Dedifferentiated amniotic fluid mesenchymal stem cell (primary cell): ENCODE results near the gene CYP2J2.
"Not testable (repeated sequence)": the region's sequence is repeated elsewhere in the genome, so short reads cannot be mapped to it uniquely, and the experiment has no call there.

ENCODE experiments used
- DNase-seq: peaks from one replicate; pipeline ENCODE4 v3.0.0-alpha.2; 2016; ENCODE audit errors: extremely low spot score

CYP2J2 gene

GRCh38 chr1:59866462-59866861, 60.1 kb downstream of the CYP2J2 start:
- DNase-seq = no peak

- no peak for DNase-seq
Measured at GRCh38 chr1:59857679-59858354, 68.8 kb downstream of the CYP2J2 start.

- no peak for DNase-seq
Measured at GRCh38 chr1:59856725-59857338, 69.7 kb downstream of the CYP2J2 start.

GRCh38 chr1:59855297-59855696, 71.3 kb downstream of the CYP2J2 start:
- DNase-seq = not testable (repeated sequence)

- no peak for DNase-seq
Measured at GRCh38 chr1:59852117-59852516, 74.5 kb downstream of the CYP2J2 start.

- no peak for DNase-seq
Measured at GRCh38 chr1:59846895-59847282, 79.7 kb downstream of the CYP2J2 start.

- no peak for DNase-seq
Measured at GRCh38 chr1:59846209-59846894, 80.2 kb downstream of the CYP2J2 start.

GRCh38 chr1:59845091-59845490, 81.5 kb downstream of the CYP2J2 start:
- no peak for DNase-seq
